Motor neuron (in vitro differentiated cells): ENCODE data around the gene SPHKAP. TPM values are rescaled to one million over a fixed set of nuclear protein-coding genes. Genes with fewer than 3 reads are reported as not detected.

Source experiments
- ATAC-seq, 8 experiments: fragments of 200-7000 bp; cut with Tn5 transposase; replicated peaks in 6 of 8; 2 replicates each; pipeline ENCODE4 v1.8.0; 2021; ENCODE audit warnings: mild to moderate bottlenecking in 8 of 8, moderate library complexity in 8 of 8
- H3K27ac ChIP-seq, 2 donors: fragments of 250-450 bp; sonication (Bioruptor Pico); 2 replicates each; pipeline ENCODE4 v1.9.0; 2021; ENCODE audit warnings: antibody characterized with exemption in 2 of 2, mild to moderate bottlenecking in 2 of 2, moderate library complexity in 1 of 2
- H3K4me1 ChIP-seq, 2 donors: fragments of 250-450 bp; sonication (Bioruptor Pico); replicated peaks in 1 of 2; 2 replicates each; pipeline ENCODE4 v1.6.1; 2021; ENCODE audit warnings: antibody characterized with exemption in 2 of 2, mild to moderate bottlenecking in 2 of 2, moderate library complexity in 1 of 2
- H3K4me3 ChIP-seq, 5 donors: fragments of 250-450 bp; sonication (Bioruptor Pico); 2 replicates each; pipeline ENCODE4 v1.9.0; 2021; ENCODE audit warnings: antibody characterized with exemption in 5 of 5, mild to moderate bottlenecking in 5 of 5, moderate library complexity in 4 of 5
- WGBS, 10 experiments: fragments of 450-650 bp; shearing (Covaris generic); methylation state at CpG; one replicate each; pipeline ENCODE4 v1.0.0; 2022; 5-methylcytosine and 5-hydroxymethylcytosine counted together
- in situ Hi-C, 9 experiments: fragments of 400-800 bp; cut with MboI; loops; one replicate each; pipeline ENCODE4 v1.15.0; 2021; ENCODE audit warnings: low sequenced_read_pairs in 9 of 9, low pct_unique_long_range_greater_than_20kb in 2 of 9; ENCODE audit not compliant: unreplicated experiment in 9 of 9
- total RNA-seq, 8 experiments: library from RNA; unstranded; fragments of 300-600 nt; gene quantifications; 2 replicates each; pipeline versions ENCODE4 v1.2.3 to v1.2.4, GENCODE V29; 2022

The SPHKAP gene
- total RNA-seq, 8 experiments from 2014 or later = 0.04 to 8.2 (median 0.40) TPM

GRCh38 chr2:228056293-228057097 lies 125.0 kb downstream of the SPHKAP start:
- no peak overlapping the region for H3K27ac ChIP-seq
- peak in 2 of 8 experiments; percentile 60 to 65 for ATAC-seq
- H3K4me3 ChIP-seq = no peak overlapping the region
- in situ Hi-C loops = loop anchor here in 1 of 9 experiments (25.0 kb wide), 1 partner anchor 606 kb away; no protein-coding TSS in a partner anchor
- WGBS, 10 experiments = 17 to 97% (median 73%) methylated on average over 1 to 4 of the region's 4 CpGs
- H3K4me1 ChIP-seq = no peaks in the 10 kb centered on the region

GRCh38 chr2:228048838-228049490 lies 132.5 kb downstream of the SPHKAP start:
- ATAC-seq = peak; percentile 36 to 98 (median 60)
- in situ Hi-C loops = loop anchor here in 3 of 9 experiments (25.0 kb wide), 2 partner anchors 613 to 1213 kb away; partner anchors contain the start of gene PID1 (in 1 of the 3)
- H3K27ac ChIP-seq = no peak overlapping the region
- WGBS, 10 experiments = 0 to 100% (median 20%) methylated on average over 1 to 5 of the region's 5 CpGs; no CpG with 5 or more reads in 3 of the 10 experiments
- H3K4me3 ChIP-seq = no peak overlapping the region
- no peaks in the 10 kb centered on the region for H3K4me1 ChIP-seq

DNA sequence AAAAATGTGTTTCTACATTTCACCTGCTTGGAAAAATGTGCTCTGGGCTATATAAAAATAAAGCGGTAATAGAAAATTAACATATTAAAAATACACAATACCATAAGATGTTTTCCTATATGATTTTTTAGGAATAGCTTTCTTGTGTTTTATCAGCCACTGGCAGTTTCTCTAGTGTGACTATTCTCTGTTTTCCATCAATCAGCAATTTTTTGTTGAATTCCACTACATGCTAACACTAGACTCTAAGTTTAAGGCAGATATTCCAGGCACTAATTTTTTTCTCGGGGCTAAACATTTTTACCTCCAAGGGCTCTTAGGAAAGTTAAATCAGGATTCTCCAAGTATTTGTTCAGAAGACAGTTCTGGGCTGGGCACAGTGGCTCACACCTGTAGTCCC lies 140.5 kb downstream of the SPHKAP start:
- in situ Hi-C loops = loop anchor here in 3 of 9 experiments (25.0 kb wide), 2 partner anchors 621 to 1221 kb away; partner anchors contain the start of gene PID1 (in 1 of the 3)
- no peak for ATAC-seq
- WGBS, 10 experiments = 60 to 100% (median 89%) methylated on average over 1 to 2 of the region's 2 CpGs

GRCh38 chr2:228039752-228040534 lies 141.5 kb downstream of the SPHKAP start:
- H3K4me1 ChIP-seq = no peaks in the 10 kb centered on the region
- no peak overlapping the region for H3K27ac ChIP-seq
- WGBS, 10 experiments = 11 to 100% (median 59%) methylated on average over 1 to 5 of the region's 5 CpGs
- in situ Hi-C loops = loop anchor here in 3 of 9 experiments (25.0 kb wide), 2 partner anchors 622 to 1222 kb away; partner anchors contain the start of gene PID1 (in 1 of the 3)
- ATAC-seq = peak in 3 of 8 experiments; percentile 67 to 79 (median 72)
- no peak overlapping the region for H3K4me3 ChIP-seq

More for the DNA sequence above, 140.5 kb downstream of the SPHKAP start:
- Histone ChIP-seq H3K27ac (no peak overlapping the region), H3K4me3 (no peak overlapping the region), H3K4me1 (no peaks in the 10 kb centered on the region)

DNA sequence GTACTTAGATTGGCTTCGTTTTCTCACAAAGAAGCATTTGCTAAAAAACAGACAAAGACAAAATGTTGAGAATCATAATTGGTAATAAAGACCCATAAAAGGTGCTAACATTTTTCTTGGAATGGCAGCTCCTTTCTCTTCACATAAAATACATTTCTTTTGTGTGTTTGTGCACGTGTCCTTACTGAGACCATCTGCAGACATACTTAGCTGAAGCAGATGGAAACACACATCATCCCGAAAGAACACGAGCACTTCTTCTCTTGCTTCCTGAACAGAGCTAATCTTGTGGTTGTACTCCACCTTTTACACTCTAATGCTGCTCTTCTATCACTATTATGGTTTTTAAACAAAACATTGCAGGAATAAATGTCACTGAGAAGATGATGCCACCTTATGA lies 142.5 kb downstream of the SPHKAP start:
- no peak overlapping the region for H3K4me3 ChIP-seq
- no peak for ATAC-seq
- in situ Hi-C loops = loop anchor here in 3 of 9 experiments (25.0 kb wide), 2 partner anchors 623 to 1223 kb away; partner anchors contain the start of gene PID1 (in 1 of the 3)
- H3K27ac ChIP-seq = no peak overlapping the region
- H3K4me1 ChIP-seq = no peaks in the 10 kb centered on the region
- 19 to 69% (median 54%) methylated on average over 3 to 4 of the region's 4 CpGs; no CpG with 5 or more reads in 1 of the 10 experiments for WGBS, 10 experiments

DNA sequence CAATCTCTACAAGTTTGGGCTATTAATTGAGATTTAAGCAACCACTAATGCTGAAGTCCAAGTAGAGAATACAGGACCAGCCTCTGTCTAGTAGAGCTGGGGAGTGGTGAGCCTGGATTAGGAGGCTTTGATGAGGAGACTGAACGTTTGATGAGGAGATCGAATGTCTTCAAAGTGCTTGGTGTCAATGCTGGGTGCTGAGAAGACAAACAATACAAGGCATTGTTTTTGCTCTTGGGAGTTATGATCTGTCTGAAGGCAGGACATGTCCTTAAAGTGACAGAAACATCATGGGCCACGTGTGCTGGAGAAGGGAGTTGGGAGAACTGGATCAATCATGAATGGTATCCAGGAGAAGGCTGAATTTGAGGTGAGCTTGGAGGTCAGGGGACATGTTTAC lies 143.6 kb downstream of the SPHKAP start:
- H3K4me1 ChIP-seq = no peaks in the 10 kb centered on the region
- no peak overlapping the region for H3K4me3 ChIP-seq
- H3K27ac ChIP-seq = no peak overlapping the region
- 0 to 100% (median 50%) methylated on average over 1 to 3 of the region's 3 CpGs; no CpG with 5 or more reads in 1 of the 10 experiments for WGBS, 10 experiments
- in situ Hi-C loops = loop anchor here in 3 of 9 experiments (25.0 kb wide), 2 partner anchors 624 to 1224 kb away; partner anchors contain the start of gene PID1 (in 1 of the 3)
- no peak for ATAC-seq

DNA sequence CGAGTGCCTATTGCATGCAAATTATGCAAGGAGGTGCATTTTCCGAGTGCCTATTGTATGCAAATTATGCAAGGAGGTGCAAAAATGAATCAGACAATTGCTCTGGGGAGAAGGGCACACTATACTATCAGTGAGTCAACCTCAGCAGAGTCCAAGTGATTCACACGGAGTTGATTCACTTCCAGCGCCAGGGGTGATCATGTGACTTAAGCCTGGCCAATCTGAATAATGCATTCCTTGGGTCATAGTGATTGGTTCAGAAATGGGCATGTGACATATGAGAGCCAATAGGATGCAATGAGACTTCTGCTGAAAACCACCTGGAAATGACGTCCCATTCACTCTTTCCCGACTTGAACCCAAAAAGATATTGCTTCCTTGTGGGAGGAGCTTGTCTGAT lies 157.9 kb downstream of the SPHKAP start:
- H3K27ac ChIP-seq = no peak overlapping the region
- 6 to 100% (median 84%) methylated on average over 1 to 6 of the region's 6 CpGs; no CpG with 5 or more reads in 3 of the 10 experiments for WGBS, 10 experiments
- in situ Hi-C loops = no loop called here
- no peak for ATAC-seq
- H3K4me1 ChIP-seq = no peaks in the 10 kb centered on the region
- H3K4me3 ChIP-seq = no peak overlapping the region

DNA sequence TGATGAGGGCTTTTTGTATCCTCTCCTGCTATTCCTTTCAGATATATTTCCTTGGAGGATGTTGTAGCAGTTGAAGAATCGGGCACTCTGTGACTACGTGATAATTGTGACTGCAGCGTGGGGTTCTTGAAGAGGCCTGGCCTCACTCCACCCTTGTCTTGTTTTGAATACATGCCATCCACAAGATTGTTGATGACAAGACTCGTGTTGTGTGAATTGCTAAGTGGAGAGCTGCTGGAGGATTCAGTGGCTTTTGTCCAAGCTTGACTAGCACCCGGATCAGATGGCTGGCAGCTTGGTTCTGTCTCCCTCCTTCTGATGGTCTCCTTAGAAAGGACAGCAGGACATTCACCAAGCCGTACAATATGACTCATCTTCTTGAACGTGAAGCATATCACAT lies 163.2 kb downstream of the SPHKAP start:
- Histone ChIP-seq H3K4me3 (no peak overlapping the region), H3K4me1 (no peaks in the 10 kb centered on the region), H3K27ac (no peak overlapping the region)
- WGBS, 10 experiments = 20 to 90% (median 81%) methylated on average over 1 to 7 of the region's 7 CpGs; no CpG with 5 or more reads in 4 of the 10 experiments
- in situ Hi-C loops = no loop called here
- ATAC-seq = no peak

DNA sequence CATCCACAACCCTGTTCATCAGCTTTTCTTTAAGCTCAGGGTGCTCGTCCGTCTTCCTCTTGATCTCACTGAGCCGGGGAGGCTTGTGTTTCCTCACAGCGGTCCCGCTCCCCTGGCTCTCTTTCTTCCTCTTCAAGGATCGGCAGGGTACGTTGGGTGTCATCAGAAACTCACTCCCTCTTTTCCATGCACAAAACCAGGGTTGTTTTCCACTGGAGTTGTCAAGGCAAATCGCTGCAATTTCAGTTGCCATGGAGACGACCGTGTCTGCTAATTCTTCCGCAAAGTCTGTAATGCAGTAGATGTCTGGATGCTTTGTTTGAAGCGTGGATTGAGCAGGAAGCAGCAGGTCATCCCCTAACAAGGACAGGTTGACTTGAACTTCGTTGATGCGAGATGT lies 163.7 kb downstream of the SPHKAP start:
- Histone ChIP-seq H3K27ac (no peak overlapping the region), H3K4me3 (no peak overlapping the region), H3K4me1 (no peaks in the 10 kb centered on the region)
- ATAC-seq = no peak
- in situ Hi-C loops = no loop called here
- 44 to 81% (median 72%) methylated on average over 7 to 14 of the region's 14 CpGs; no CpG with 5 or more reads in 5 of the 10 experiments for WGBS, 10 experiments

DNA sequence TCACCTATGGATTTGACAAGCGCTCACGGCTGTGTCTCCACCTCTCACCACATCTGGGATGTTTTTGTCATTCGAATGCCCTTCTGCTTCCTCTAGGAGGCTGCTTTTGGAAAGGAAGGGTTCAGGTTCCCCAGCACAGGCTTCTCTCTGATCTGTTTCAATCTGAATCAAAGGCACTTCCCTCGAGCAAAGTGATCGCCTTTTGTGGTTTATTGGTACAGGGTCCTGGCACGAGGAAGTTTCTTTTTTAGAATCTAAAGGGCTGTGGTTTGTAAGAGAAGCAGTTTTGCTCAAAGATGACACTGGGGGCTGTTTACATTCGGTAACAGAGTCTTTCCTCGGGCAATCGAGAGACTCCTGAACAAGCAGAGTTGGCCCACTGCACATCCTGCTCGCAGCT lies 165.1 kb downstream of the SPHKAP start:
- H3K4me1 ChIP-seq = no peaks in the 10 kb centered on the region
- ATAC-seq = no peak
- WGBS, 10 experiments = 22 to 80% (median 55%) methylated on average over 1 to 10 of the region's 10 CpGs; no CpG with 5 or more reads in 2 of the 10 experiments
- no peak overlapping the region for H3K27ac ChIP-seq
- no peak overlapping the region for H3K4me3 ChIP-seq
- in situ Hi-C loops = no loop called here

DNA sequence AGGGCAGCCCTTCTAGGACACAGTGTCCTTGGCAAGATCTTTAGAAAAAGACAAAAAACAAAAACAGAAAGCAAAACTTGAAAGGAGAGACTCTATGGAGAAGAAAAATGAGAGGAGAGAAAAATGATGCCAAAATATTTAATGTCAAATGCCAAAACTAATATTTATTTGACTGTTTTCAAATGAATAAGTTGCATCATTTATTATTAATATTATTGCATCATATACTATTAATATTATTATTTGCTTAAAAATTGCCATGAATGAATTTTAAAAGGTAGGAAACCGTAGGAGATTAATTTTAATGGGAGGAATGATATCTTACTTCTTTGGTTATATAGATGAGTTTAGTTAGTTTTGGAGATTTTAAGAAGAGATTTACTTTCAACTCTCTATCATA lies 165.7 kb downstream of the SPHKAP start:
- no peak overlapping the region for H3K27ac ChIP-seq
- in situ Hi-C loops = no loop called here
- no peaks in the 10 kb centered on the region for H3K4me1 ChIP-seq
- WGBS, 10 experiments = 0 to 100% (median 69%) methylated on average over 1 of the region's 1 CpG; no CpG with 5 or more reads in 1 of the 10 experiments
- H3K4me3 ChIP-seq = no peak overlapping the region
- no peak for ATAC-seq

DNA sequence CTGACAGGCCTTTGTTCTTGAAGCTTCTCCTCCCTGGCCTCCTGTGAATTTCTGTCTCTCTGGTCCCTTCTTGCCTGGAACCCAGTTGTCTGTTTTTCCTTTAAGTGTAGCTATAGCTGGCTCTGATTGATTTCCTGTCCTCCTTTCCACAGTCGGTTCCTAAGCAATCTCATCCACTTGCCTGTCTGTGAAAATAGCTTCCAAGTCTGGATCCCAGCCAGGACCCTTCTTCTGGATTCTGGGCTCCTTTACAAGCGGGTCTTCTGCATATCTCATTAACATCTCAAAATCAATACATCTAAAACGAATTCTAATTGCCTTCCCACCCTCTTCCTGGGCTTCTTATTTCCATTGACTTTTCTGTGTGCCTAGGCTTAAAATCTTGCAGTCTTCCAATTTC lies 185.1 kb downstream of the SPHKAP start:
- H3K4me3 ChIP-seq = no peak overlapping the region
- 0 to 50% (median 20%) methylated on average over 1 to 3 of the region's 3 CpGs for WGBS, 10 experiments
- in situ Hi-C loops = no loop called here
- ATAC-seq = no peak
- no peak overlapping the region for H3K27ac ChIP-seq
- no peaks in the 10 kb centered on the region for H3K4me1 ChIP-seq
